Measurements from ENCODE around the gene INPP4B.
"Not testable (repeated sequence)": the region's sequence is repeated elsewhere in the genome, so short reads cannot be mapped to it uniquely, and the experiment has no call there.

Gene INPP4B

DNA sequence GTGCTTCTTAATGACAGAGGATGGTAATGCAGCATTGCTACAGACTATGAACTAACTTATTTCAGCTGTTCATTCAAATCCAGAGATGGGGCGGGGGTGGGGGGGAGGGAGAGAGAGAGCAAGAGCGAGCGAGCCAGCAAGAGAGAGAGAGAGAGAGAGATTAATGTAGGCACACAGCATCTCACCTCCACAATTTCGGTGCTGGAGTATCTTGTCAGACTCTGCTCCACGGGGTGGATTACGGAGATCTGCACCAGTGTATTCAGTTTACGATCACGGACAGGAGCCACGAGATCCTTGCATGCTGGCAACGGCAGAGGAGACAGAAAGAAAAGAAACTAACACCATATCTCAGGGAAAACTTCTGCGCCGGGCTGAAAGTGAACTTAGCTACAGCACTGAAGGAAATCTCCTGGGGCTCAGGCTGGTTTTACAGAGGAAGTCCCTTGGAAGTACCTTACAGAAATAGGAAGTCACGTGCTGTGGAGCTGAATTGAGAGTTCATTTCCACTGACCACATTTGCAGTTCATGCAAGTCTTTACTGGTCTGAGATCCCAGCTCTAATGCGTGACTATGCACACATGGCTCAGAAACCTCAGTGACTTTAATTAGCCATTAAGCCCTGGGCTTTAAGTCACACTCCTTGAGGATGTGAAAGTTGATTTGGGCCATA, 440.9 kb downstream of the INPP4B start:
- DNase-seq (ENCODE audit: low read depth, low spot score) = no peak
- POLR2A ChIA-PET = interaction anchor here (1.0 to 1.6 kb wide), 3 partner anchors 27 to 413 kb away, joined by 3 to 5 read pairs (median 4); no protein-coding TSS in a partner anchor
- H3K4me3 ChIP-seq (ENCODE audit: low read depth, low read length) = peak overlapping the region; percentile 64
- CTCF ChIA-PET = interaction anchor here (0.9 to 2.2 kb wide), 2 partner anchors 9 to 53 kb away, joined by 3 to 10 read pairs; no protein-coding TSS in a partner anchor
- TF ChIP-seq, protein P1, sequence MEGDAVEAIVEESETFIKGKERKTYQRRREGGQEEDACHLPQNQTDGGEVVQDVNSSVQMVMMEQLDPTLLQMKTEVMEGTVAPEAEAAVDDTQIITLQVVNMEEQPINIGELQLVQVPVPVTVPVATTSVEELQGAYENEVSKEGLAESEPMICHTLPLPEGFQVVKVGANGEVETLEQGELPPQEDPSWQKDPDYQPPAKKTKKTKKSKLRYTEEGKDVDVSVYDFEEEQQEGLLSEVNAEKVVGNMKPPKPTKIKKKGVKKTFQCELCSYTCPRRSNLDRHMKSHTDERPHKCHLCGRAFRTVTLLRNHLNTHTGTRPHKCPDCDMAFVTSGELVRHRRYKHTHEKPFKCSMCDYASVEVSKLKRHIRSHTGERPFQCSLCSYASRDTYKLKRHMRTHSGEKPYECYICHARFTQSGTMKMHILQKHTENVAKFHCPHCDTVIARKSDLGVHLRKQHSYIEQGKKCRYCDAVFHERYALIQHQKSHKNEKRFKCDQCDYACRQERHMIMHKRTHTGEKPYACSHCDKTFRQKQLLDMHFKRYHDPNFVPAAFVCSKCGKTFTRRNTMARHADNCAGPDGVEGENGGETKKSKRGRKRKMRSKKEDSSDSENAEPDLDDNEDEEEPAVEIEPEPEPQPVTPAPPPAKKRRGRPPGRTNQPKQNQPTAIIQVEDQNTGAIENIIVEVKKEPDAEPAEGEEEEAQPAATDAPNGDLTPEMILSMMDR (IDR thresholded peaks at IDR 0.05; ENCODE audit: insufficient read depth, low read length, missing control alignments) = no peak

DNA sequence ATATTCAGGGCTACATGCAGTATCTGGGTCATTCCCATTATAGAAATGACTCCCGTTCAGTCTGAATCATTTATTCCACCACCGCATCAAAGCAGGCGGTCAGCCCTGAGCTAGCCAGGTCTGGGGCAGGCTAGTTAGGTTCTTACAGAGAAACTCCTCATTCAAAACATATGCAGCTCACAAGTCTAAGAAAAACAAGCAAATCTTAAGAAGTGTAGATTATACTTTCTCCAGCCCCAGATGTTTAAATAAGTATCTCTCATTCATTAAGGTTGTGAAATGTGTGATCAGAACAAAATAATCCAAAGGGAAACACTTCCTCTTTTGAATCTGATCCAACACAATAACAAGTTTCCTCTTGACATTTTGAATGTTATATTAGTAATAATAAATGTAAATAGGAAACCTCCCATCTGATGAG, 441.9 kb downstream of the INPP4B start:
- DNase-seq (ENCODE audit: low read depth, low spot score) = no peak
- TF ChIP-seq, protein P1 (IDR thresholded peaks at IDR 0.05; ENCODE audit: insufficient read depth, low read length, missing control alignments) = no peak
- peak overlapping the region; percentile 64 for H3K4me3 ChIP-seq (ENCODE audit: low read depth, low read length)
- ChIA-PET POLR2A (no interaction called here), CTCF (interaction anchor here (1.1 kb wide), 1 partner anchor 51 kb away, joined by 4 read pairs; no protein-coding TSS in a partner anchor)

DNA sequence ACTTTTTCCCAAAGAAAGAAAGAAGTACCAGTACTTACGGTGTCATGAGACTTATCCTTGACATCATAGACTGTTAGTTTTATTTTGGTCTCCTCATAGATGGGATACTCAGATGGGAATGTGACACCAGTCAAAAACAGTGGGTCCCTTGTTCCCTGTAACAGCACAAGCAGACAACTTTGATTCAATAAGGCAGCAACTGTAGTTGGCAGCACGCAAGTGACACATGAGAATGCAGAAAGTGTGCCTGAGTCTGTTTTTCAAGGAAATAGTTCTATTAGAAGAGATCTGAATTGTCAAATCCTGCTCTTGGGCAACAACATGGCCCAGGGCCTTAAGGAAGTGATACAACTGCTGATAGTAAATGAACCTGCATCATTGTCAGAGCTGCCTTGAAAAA, 443.2 kb downstream of the INPP4B start:
- ChIA-PET POLR2A (no interaction called here), CTCF (interaction anchor here (1.1 kb wide), 1 partner anchor 50 kb away, joined by 4 read pairs; no protein-coding TSS in a partner anchor)
- TF ChIP-seq, protein P1 (IDR thresholded peaks at IDR 0.05; ENCODE audit: insufficient read depth, low read length, missing control alignments) = no peak

GRCh38 chr4:142402156-142402555, 443.9 kb downstream of the INPP4B start:
- H3K4me3 ChIP-seq (ENCODE audit: low read depth, low read length) = no peak overlapping the region
- ChIA-PET CTCF (no interaction called here), POLR2A (no interaction called here)
- TF ChIP-seq, protein P1 (IDR thresholded peaks at IDR 0.05; ENCODE audit: insufficient read depth, low read length, missing control alignments) = no peak
- no peak for DNase-seq (ENCODE audit: low read depth, low spot score)

More for the DNA sequence above, 443.2 kb downstream of the INPP4B start:
- no peak for DNase-seq (ENCODE audit: low read depth, low spot score)
- H3K4me3 ChIP-seq (ENCODE audit: low read depth, low read length) = no peak overlapping the region

DNA sequence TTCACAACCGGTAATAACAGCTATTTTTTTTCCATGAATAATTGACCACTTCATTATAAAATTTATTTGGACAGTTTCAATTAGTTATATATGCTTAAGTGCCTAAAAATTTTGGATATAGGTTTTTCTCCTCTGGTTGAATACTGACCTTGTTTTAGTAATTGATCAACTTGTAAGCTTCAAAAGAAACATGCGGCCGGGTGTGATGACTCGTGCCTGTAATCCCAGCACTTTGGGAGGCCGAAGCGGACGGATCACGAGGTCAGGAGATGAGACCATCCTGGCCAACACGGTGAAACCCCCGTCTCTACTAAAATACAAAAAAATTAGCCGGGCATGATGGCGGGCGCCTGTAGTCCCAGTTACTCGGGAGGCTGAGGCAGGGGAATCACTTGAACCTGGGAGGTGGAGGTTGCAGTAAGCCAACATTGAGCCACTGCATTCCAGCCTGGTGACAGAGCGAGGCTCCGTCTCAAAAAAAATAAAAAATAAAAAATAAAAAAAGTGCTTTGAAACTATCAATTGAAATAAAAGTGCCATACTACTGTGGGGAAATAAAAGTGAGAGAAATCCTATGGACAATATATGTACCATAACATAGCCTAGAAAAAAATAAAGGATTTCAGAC, 448.6 kb downstream of the INPP4B start:
- H3K4me3 ChIP-seq (ENCODE audit: low read depth, low read length); CTCF ChIA-PET; DNase-seq (ENCODE audit: low read depth, low spot score); POLR2A ChIA-PET: not testable (repeated sequence)

DNA sequence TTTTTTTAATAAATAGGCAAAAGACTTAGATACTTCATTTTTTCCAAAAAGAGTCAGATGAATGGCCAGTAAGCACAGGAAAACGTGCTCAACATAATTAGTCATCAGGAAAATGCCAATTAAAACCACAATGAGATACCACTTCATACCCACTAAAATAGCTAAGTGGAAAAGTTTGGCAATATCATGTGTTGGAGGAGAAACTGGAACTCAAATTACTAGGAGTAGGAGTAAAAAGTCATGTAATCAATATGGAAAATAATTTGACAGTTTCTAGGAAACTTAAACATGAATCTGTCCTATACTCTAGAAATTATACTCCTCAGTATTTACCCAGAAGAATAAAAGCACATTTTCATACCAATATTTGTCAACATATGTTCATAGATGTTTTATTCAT, 449.8 kb downstream of the INPP4B start:
- no peak for DNase-seq (ENCODE audit: low read depth, low spot score)
- H3K4me3 ChIP-seq (ENCODE audit: low read depth, low read length) = no peak overlapping the region
- CTCF ChIA-PET = no interaction called here
- TF ChIP-seq, protein P1 (IDR thresholded peaks at IDR 0.05; ENCODE audit: insufficient read depth, low read length, missing control alignments) = no peak
- POLR2A ChIA-PET = no interaction called here

Data from AG04449 (cell line).